HCT116 (cell line): ENCODE results near the gene ZNF787. TPM values are rescaled to one million over a fixed set of nuclear protein-coding genes. Genes with fewer than 3 reads are reported as not detected.

ENCODE experiments used
- ATAC-seq: fragments of 200-7000 bp; cut with Tn5 transposase; 2 replicates; pipeline ENCODE4 v1.9.1; 2020; ENCODE audit warnings: mild to moderate bottlenecking, moderate library complexity
- BruUV-seq: library from RNA; stranded (reverse); fragments of 400-500 nt; replicated peaks from 2 replicates; lab custom pipeline; 2021; lab: Mats Ljungman, UMichigan
- CTCF ChIA-PET: fragments of 300-600 bp; sonication (Branson Sonifier 250); formaldehyde crosslinking; loops from one replicate; lab custom pipeline; 2021; ENCODE audit warnings: antibody characterized with exemption; lab: Charles Lee
- POLR2A ChIA-PET: fragments of 300-600, 350-600 bp; sonication (Branson Sonifier 250); formaldehyde crosslinking; loops from one replicate; lab custom pipeline; 2021; ENCODE audit warnings: antibody characterized with exemption; lab: Charles Lee
- RAD21 ChIA-PET, 2 experiments: fragments of 300-600 bp; sonication (Branson Sonifier 250); formaldehyde crosslinking; loops; one replicate each; lab custom pipeline; 2023; ENCODE audit warnings: low total read pairs in 2 of 2; ENCODE audit not compliant: uncharacterized antibody in 2 of 2, unreplicated experiment in 2 of 2, low non-redundant PET in 1 of 2; lab: Charles Lee
- DNase-seq: peaks from one replicate; pipeline ENCODE4 v3.0.0-alpha.2; 2010; ENCODE audit warnings: low read depth, low spot score
- H2AFZ ChIP-seq: fragments of 200-600 bp; shearing (Covaris generic), sonication (generic); 2 replicates; pipeline ENCODE4 v1.6.1; 2017; ENCODE audit warnings: low read depth, mixed run types, mixed read lengths, antibody characterized with exemption, low read length; ENCODE audit not compliant: poor library complexity, severe bottlenecking
- H3K27ac ChIP-seq: 2 replicates; pipeline ENCODE4 v1.5.1; 2012; ENCODE audit warnings: low read depth, low read length
- H3K27me3 ChIP-seq: fragments of 200-600 bp; sonication (generic); 2 replicates; pipeline ENCODE4 v1.6.1; 2016; ENCODE audit warnings: mixed run types, low read length, mixed read lengths; ENCODE audit not compliant: insufficient read depth
- H3K36me3 ChIP-seq, 2 experiments: fragments of 200-500 bp in 1 of 2; fragments of 200-600 bp in 1 of 2; sonication (Bioruptor generic) in 1 of 2; sonication (generic) in 1 of 2; 2 replicates each; pipeline versions ENCODE4 v1.5.1 to v1.6.1; 2014 to 2016; ENCODE audit warnings: low read length in 2 of 2, inconsistent platforms in 1 of 2, mixed read lengths in 1 of 2, mixed run types in 1 of 2; ENCODE audit not compliant: insufficient read depth in 2 of 2, control insufficient read depth in 1 of 2
- H3K4me1 ChIP-seq, 2 experiments: fragments of 200-600 bp in 1 of 2; sonication (generic) in 1 of 2; 2 replicates each; pipeline versions ENCODE4 v1.5.1 to v1.6.1; 2012 to 2017; ENCODE audit warnings: low read length in 2 of 2, inconsistent platforms in 1 of 2, mild to moderate bottlenecking in 1 of 2, mixed read lengths in 1 of 2, mixed run types in 1 of 2, moderate library complexity in 1 of 2; ENCODE audit not compliant: insufficient read depth in 2 of 2, control insufficient read depth in 1 of 2
- H3K4me2 ChIP-seq: fragments of 200-600 bp; sonication (generic); 2 replicates; pipeline ENCODE4 v1.6.1; 2017; ENCODE audit warnings: mixed run types, low read length, mixed read lengths
- H3K4me3 ChIP-seq, 2 experiments: fragments of 200-600 bp in 1 of 2; sonication (generic) in 1 of 2; replicated peaks in 1 of 2; 2 replicates each; pipeline ENCODE4 v1.5.1; 2011 to 2016; ENCODE audit warnings: low read length in 2 of 2, control low read depth in 1 of 2, low read depth in 1 of 2, mild to moderate bottlenecking in 1 of 2, mixed read lengths in 1 of 2, mixed run types in 1 of 2
- H3K79me2 ChIP-seq: fragments of 200-600 bp; sonication (generic); 2 replicates; pipeline ENCODE4 v1.6.1; 2017; ENCODE audit warnings: mild to moderate bottlenecking, mixed run types, low read length, moderate library complexity, mixed read lengths; ENCODE audit not compliant: insufficient read depth
- H3K9ac ChIP-seq: fragments of 200-600 bp; sonication (generic); 2 replicates; pipeline ENCODE4 v1.6.1; 2016; ENCODE audit warnings: low read length, mixed read lengths
- H3K9me2 ChIP-seq: fragments of 200-600 bp; sonication (generic), shearing (Covaris generic); 2 replicates; pipeline ENCODE4 v1.6.1; 2017; ENCODE audit warnings: mixed run types, mild to moderate bottlenecking, moderate library complexity; ENCODE audit not compliant: insufficient read depth
- H3K9me3 ChIP-seq, 2 experiments: fragments of 200-500 bp in 1 of 2; fragments of 200-600 bp in 1 of 2; sonication (Bioruptor generic) in 1 of 2; sonication (generic) in 1 of 2; 2 replicates each; pipeline ENCODE4 v1.6.1; 2014 to 2017; ENCODE audit warnings: low read length in 2 of 2, mixed read lengths in 2 of 2, inconsistent platforms in 1 of 2, low read depth in 1 of 2, mild to moderate bottlenecking in 1 of 2, mixed run types in 1 of 2, moderate library complexity in 1 of 2; ENCODE audit not compliant: control insufficient read depth in 1 of 2, insufficient read depth in 1 of 2
- H4K20me1 ChIP-seq: fragments of 200-600 bp; sonication (generic), shearing (Covaris generic); 2 replicates; pipeline ENCODE4 v1.6.1; 2017; ENCODE audit warnings: mixed run types, mild to moderate bottlenecking, moderate library complexity; ENCODE audit not compliant: insufficient read depth
- EZH2 ChIP-seq: fragments of 200-600 bp; sonication (generic); IDR thresholded peaks from 2 replicates; pipeline ENCODE4 v1.6.1; 2017; ENCODE audit warnings: antibody characterized with exemption, mixed run types
- FOSL1 ChIP-seq: IDR thresholded peaks from 2 replicates; pipeline ENCODE4 v1.6.1; 2012; ENCODE audit warnings: low read depth
- MAX ChIP-seq: IDR thresholded peaks from 2 replicates; pipeline ENCODE4 v1.6.1; 2012
- POLR2A ChIP-seq: IDR thresholded peaks from 2 replicates; pipeline ENCODE4 v1.7.0; 2011; ENCODE audit warnings: borderline replicate concordance; ENCODE audit not compliant: insufficient read depth, insufficient read length; ENCODE audit errors: extremely low read depth
- POLR2AphosphoS5 ChIP-seq: IDR thresholded peaks from 2 replicates; pipeline ENCODE4 v1.6.1; 2011; ENCODE audit warnings: mild to moderate bottlenecking, low read depth, low read length, moderate library complexity
- SIN3A ChIP-seq: IDR thresholded peaks from 2 replicates; pipeline ENCODE4 v1.6.1; 2012; ENCODE audit warnings: low read depth
- SP1 ChIP-seq: IDR thresholded peaks from 2 replicates; pipeline ENCODE4 v1.6.1; 2012; ENCODE audit warnings: low read depth
- SRF ChIP-seq: IDR thresholded peaks from 2 replicates; pipeline ENCODE4 v1.6.1; 2012; ENCODE audit warnings: low read depth
- TCF7L2 ChIP-seq: IDR thresholded peaks from 2 replicates; pipeline ENCODE4 v1.7.0; 2011; ENCODE audit warnings: borderline replicate concordance, inconsistent platforms; ENCODE audit not compliant: insufficient read depth, insufficient read length; ENCODE audit errors: extremely low read depth
- intact Hi-C: fragments of 100-400 bp; cut with micrococcal nuclease; formaldehyde crosslinking; loops from 2 replicates; pipeline ENCODE4 v1.10.0; 2022
- total RNA-seq: library from RNA; stranded (reverse); gene quantifications from one replicate; pipeline ENCODE4 v1.2.1, GENCODE V29; 2021; ENCODE audit not compliant: unreplicated experiment
- TF ChIP-seq, protein P1 (sequence below), 3 experiments: fragments of 200-600 bp in 1 of 3; sonication (generic) in 1 of 3; IDR thresholded peaks in 2 of 3; conservative IDR thresholded peaks in 1 of 3; 2 replicates each; pipeline ENCODE4 v1.5.1; 2012 to 2017; ENCODE audit warnings: low read depth in 2 of 3, low read length in 2 of 3, antibody characterized with exemption in 1 of 3, borderline replicate concordance in 1 of 3, control low read depth in 1 of 3, mild to moderate bottlenecking in 1 of 3, mixed read lengths in 1 of 3, mixed run types in 1 of 3, moderate library complexity in 1 of 3; ENCODE audit not compliant: insufficient read depth in 1 of 3

ZNF787 gene
- total RNA-seq, 1 experiment from 2014 or later, result 40.3 TPM

GRCh38 chr19:56097306-56097705 is 23.8 kb downstream of the ZNF787 start (continued):
- TF ChIP-seq, protein P1, sequence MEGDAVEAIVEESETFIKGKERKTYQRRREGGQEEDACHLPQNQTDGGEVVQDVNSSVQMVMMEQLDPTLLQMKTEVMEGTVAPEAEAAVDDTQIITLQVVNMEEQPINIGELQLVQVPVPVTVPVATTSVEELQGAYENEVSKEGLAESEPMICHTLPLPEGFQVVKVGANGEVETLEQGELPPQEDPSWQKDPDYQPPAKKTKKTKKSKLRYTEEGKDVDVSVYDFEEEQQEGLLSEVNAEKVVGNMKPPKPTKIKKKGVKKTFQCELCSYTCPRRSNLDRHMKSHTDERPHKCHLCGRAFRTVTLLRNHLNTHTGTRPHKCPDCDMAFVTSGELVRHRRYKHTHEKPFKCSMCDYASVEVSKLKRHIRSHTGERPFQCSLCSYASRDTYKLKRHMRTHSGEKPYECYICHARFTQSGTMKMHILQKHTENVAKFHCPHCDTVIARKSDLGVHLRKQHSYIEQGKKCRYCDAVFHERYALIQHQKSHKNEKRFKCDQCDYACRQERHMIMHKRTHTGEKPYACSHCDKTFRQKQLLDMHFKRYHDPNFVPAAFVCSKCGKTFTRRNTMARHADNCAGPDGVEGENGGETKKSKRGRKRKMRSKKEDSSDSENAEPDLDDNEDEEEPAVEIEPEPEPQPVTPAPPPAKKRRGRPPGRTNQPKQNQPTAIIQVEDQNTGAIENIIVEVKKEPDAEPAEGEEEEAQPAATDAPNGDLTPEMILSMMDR (IDR thresholded peaks at IDR 0.05 in 2 of 3, conservative IDR thresholded peaks at IDR 0.05 in 1 of 3; ENCODE audit: borderline replicate concordance in 1 of 3, insufficient read depth in 1 of 3, low read depth in 2 of 3, low read length in 2 of 3), result no peak

DNA sequence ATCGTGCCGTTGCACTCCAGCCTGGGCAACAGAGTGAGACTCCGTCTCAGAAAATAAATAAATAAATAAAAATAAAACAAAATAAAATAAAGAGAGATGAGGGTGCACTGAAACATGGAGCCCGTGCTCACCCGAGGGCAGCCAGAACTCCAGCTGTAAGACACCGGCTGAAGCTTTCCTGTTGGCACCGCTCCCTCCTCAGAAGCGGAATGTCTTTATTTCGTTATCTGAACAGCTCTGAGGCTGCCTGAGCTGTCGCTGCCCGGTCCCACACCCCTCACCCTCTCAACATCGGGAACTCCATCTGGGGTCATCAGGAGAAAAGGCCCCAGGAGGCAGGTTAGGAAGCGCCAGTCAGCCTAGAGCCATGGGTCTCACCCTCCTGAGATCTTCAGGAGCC is 24.4 kb downstream of the ZNF787 start:
- Histone ChIP-seq H3K9me3 (no peaks in the 10 kb centered on the region), H3K4me3 (no peak overlapping the region), H3K9ac (no peak overlapping the region), H3K9me2 (no peaks in the 10 kb centered on the region), H3K36me3 (peaks cover 4 to 5% of the 10 kb centered on the region in 2 experiments; a peak in 3 of 4 replicates), H3K4me2 (no peak overlapping the region), H2AFZ (no peak overlapping the region), H3K27ac (no peak overlapping the region), H3K79me2 (peaks cover 82% of the 10 kb centered on the region), H3K27me3 (no peaks in the 10 kb centered on the region), H4K20me1 (no peaks in the 10 kb centered on the region), H3K4me1 (no peaks in the 10 kb centered on the region)
- RAD21 ChIA-PET, result no interaction called here
- ATAC-seq, result no peak
- CTCF ChIA-PET, result interaction anchor here (2.0 kb wide), 1 partner anchor 9 kb away, joined by 8 read pairs; no protein-coding TSS in a partner anchor
- TF ChIP-seq FOSL1, result no peak
- TF ChIP-seq SIN3A, result no peak
- TF ChIP-seq SRF, result no peak
- TF ChIP-seq MAX, result no peak
- TF ChIP-seq POLR2A, result no peak
- no peak for TF ChIP-seq POLR2AphosphoS5
- TF ChIP-seq TCF7L2, result no peak
- no peak for TF ChIP-seq EZH2
- TF ChIP-seq SP1, result no peak
- intact Hi-C loops, result no loop called here
- BruUV-seq, result no TSS peak
- POLR2A ChIA-PET, result no interaction called here
- DNase-seq, result no peak
